PFSK-1 (cell line): ENCODE data around the gene TRMT10A.

ENCODE experiments used
- SIN3A ChIP-seq: IDR thresholded peaks from 2 replicates; pipeline ENCODE4 v1.6.1; 2012; ENCODE audit warnings: mild to moderate bottlenecking, low read length, moderate library complexity, borderline replicate concordance; ENCODE audit not compliant: insufficient read depth
- TF ChIP-seq, protein P1 (sequence below), 2 experiments: IDR thresholded peaks; 2 replicates each; pipeline versions ENCODE4 v1.6.1 to v1.8.0; 2011 to 2012; ENCODE audit warnings: low read depth in 2 of 2, low read length in 2 of 2, control low read depth in 1 of 2, inconsistent platforms in 1 of 2, mild to moderate bottlenecking in 1 of 2, moderate library complexity in 1 of 2; ENCODE audit not compliant: insufficient read depth in 1 of 2

GRCh38 chr4:99518601-99519295 is 45.1 kb downstream of the TRMT10A start:
- TF ChIP-seq SIN3A = no peak
- TF ChIP-seq, protein P1, sequence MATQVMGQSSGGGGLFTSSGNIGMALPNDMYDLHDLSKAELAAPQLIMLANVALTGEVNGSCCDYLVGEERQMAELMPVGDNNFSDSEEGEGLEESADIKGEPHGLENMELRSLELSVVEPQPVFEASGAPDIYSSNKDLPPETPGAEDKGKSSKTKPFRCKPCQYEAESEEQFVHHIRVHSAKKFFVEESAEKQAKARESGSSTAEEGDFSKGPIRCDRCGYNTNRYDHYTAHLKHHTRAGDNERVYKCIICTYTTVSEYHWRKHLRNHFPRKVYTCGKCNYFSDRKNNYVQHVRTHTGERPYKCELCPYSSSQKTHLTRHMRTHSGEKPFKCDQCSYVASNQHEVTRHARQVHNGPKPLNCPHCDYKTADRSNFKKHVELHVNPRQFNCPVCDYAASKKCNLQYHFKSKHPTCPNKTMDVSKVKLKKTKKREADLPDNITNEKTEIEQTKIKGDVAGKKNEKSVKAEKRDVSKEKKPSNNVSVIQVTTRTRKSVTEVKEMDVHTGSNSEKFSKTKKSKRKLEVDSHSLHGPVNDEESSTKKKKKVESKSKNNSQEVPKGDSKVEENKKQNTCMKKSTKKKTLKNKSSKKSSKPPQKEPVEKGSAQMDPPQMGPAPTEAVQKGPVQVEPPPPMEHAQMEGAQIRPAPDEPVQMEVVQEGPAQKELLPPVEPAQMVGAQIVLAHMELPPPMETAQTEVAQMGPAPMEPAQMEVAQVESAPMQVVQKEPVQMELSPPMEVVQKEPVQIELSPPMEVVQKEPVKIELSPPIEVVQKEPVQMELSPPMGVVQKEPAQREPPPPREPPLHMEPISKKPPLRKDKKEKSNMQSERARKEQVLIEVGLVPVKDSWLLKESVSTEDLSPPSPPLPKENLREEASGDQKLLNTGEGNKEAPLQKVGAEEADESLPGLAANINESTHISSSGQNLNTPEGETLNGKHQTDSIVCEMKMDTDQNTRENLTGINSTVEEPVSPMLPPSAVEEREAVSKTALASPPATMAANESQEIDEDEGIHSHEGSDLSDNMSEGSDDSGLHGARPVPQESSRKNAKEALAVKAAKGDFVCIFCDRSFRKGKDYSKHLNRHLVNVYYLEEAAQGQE (IDR thresholded peaks at IDR 0.05; ENCODE audit: insufficient read depth in 1 of 2, low read depth in 2 of 2, low read length in 2 of 2) = no peak
